Measurements from ENCODE around the gene TMEM258. TPM values are rescaled to one million over a fixed set of nuclear protein-coding genes. Genes with fewer than 3 reads are reported as not detected.
A peak's percentile ranks its signal among the peaks of the same experiment; 100 is the strongest.

Gene TMEM258
- total RNA-seq, 1 experiment from 2014 or later: 201 TPM

- no peak overlapping the region for H3K4ac ChIP-seq (ENCODE audit: low read depth, low read length)
- no peaks in the 10 kb centered on the region for H3K79me2 ChIP-seq (ENCODE audit: insufficient read depth, low read length)
- no peaks in the 10 kb centered on the region; the same call in 1 of the 2 replicates for H3K27me3 Mint-ChIP-seq (ENCODE audit: low read depth)
- H3K27me3 ChIP-seq (ENCODE audit: insufficient read depth, low read length): no peaks in the 10 kb centered on the region
- no peaks in the 10 kb centered on the region for H3K23me2 ChIP-seq (ENCODE audit: insufficient read length, low read depth, low read length, poor library complexity, severe bottlenecking)
- DNase-seq: no peak
- H4K91ac ChIP-seq (ENCODE audit: insufficient read length, low read depth, low read length): no peak overlapping the region
- H3K9me3 ChIP-seq (ENCODE audit: control insufficient read depth, low read depth, low read length): no peaks in the 10 kb centered on the region
- peak overlapping the region in 1 of 3 experiments; percentile 79; a peak in 1 of 7 replicates for H3K27ac Mint-ChIP-seq
- peaks cover 20 to 31% of the 10 kb centered on the region in 2 experiments for H3K4me1 Mint-ChIP-seq
- no peak overlapping the region for H3K14ac ChIP-seq (ENCODE audit: insufficient read depth, low read length)
- H3K23ac ChIP-seq (ENCODE audit: insufficient read length, low read depth, low read length): no peak overlapping the region
- H3K4me3 Mint-ChIP-seq: no peak overlapping the region
- no peaks in the 10 kb centered on the region for H4K20me1 ChIP-seq (ENCODE audit: control insufficient read depth, insufficient read depth, insufficient read length)
- no peak overlapping the region for H2AK5ac ChIP-seq (ENCODE audit: insufficient read length, low read length)
- H2BK5ac ChIP-seq (ENCODE audit: insufficient read length, low read length): no peak overlapping the region
- no peak overlapping the region for H3K27ac ChIP-seq (ENCODE audit: insufficient read length, low read depth, low read length)
- H2BK120ac ChIP-seq (ENCODE audit: low read depth, low read length, poor library complexity, severe bottlenecking): no peak overlapping the region
- no peak for TF ChIP-seq CTCF (conservative IDR thresholded peaks at IDR 0.05)
- H3K56ac ChIP-seq (ENCODE audit: insufficient read length, low read depth, low read length): no peak overlapping the region
- H3K79me1 ChIP-seq (ENCODE audit: insufficient read depth, low read depth, low read length, poor library complexity, severe bottlenecking): no peaks in the 10 kb centered on the region
- H3K9ac ChIP-seq (ENCODE audit: extremely low read depth, insufficient read length, low read length): no peak overlapping the region
- H3K36me3 Mint-ChIP-seq (ENCODE audit: insufficient read depth in 1 of 3, low read depth in 3 of 3): peaks cover 3 to 7% (median 6%) of the 10 kb centered on the region in 3 experiments
- H4K8ac ChIP-seq (replicated peaks; ENCODE audit: insufficient read length, low read depth, low read length): no peak overlapping the region
- no peaks in the 10 kb centered on the region for H3K4me1 ChIP-seq (ENCODE audit: insufficient read depth, low read length)
- H3K4me2 ChIP-seq (ENCODE audit: insufficient read depth, insufficient read length, low read length): no peak overlapping the region
- no peak overlapping the region for H4K5ac ChIP-seq (ENCODE audit: insufficient read length, low read depth, low read length)
- H2BK12ac ChIP-seq (ENCODE audit: insufficient read length, low read depth, low read length): no peak overlapping the region
- H3K9me3 Mint-ChIP-seq: peaks cover 0 to 5% of the 10 kb centered on the region in 2 experiments; a peak in 2 of 5 replicates
- no peak overlapping the region for H2BK15ac ChIP-seq (ENCODE audit: low read depth, low read length)
- H2AFZ ChIP-seq (ENCODE audit: low read length): no peak overlapping the region
- H3K18ac ChIP-seq (ENCODE audit: insufficient read length, low read depth, low read length): no peak overlapping the region
- H2BK20ac ChIP-seq (ENCODE audit: low read depth, low read length, poor library complexity, severe bottlenecking): no peak overlapping the region
- WGBS (ENCODE audit: extremely low coverage, insufficient read length, low lambda C conversion rate): no CpG with 5 or more reads among the region's 10 CpGs
- no peak overlapping the region for H3T11ph ChIP-seq (ENCODE audit: low read length)
Observed at GRCh38 chr11:61773356-61773755, 19.0 kb downstream of the TMEM258 start.
